SH-SY5Y (cell line): ENCODE results near the gene TAF1B.

Experiments used
- GATA2 ChIP-seq: IDR thresholded peaks from 2 replicates; pipeline ENCODE4 v1.6.1; 2011; ENCODE audit warnings: mild to moderate bottlenecking, low read depth, low read length
- GATA3 ChIP-seq: IDR thresholded peaks from 2 replicates; pipeline ENCODE4 v1.6.1; 2011; ENCODE audit warnings: low read depth, mild to moderate bottlenecking, low read length, moderate library complexity

DNA sequence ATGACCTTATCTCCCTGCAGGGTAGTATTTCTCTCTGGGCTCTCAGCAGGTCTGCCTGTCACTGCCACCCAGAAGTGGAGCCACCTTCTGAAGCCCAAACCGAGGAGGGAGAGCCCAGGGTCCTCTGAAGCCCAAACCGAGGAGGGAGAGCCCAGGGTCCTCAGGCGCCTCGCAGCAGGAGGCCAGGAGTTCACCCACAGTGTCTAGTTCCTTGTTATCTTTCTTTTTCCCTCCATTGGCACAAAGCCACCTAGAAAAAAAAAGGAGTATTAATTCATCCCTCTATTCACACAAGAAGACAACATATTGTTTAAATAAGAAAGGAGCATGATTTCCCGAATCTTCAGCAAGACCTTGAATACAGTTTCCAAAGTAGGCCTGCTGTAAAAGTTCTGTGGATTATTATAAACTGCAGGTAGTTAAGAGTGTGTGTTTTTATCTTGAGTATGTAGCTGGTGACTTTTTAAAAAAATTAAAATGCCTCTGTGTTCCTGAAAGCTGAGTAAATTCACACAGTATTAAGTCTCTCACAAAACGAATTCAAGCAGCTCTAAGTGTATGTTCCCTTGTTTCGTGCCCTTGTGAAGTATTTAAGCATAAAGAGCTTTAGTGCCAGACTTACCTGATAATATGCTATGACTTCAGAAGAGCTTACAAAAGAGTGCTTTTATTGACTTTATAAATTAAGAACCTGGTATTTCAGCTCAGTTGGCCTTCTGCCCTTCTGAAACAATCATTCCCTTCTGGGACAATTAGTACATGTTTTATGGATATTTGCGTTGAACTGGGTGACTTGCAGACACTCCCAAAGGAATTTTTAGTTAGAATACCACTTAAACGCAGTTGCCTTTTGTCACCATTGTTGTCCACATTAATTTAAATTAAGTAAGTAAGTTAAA lies 96.6 kb downstream of the TAF1B start:
- TF ChIP-seq GATA2 (no peak), GATA3 (no peak)
